ENCODE data around the gene MYH8. TPM values are rescaled to one million over a fixed set of nuclear protein-coding genes. Genes with fewer than 3 reads are reported as not detected.

MYH8 gene
- total RNA-seq, 1 donor from 2014 or later, result not detected

DNA sequence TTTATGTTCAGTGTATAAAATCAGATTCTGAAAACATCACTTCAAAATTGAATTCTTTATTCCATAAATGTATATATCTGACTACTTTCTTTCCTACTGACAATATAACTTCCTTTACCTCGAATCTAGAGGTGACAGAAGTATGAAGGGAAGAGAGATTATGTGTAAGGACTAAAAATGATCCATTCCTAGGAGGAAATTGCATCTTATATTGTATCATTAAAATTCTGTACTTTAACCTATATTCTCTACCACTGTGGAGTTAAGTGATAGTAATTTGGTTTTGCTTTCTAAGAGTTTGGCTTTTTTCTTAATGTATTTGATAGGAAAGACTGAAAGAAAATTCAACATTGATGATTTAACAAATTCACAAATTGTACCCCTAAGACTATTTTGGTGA, 36.2 kb upstream of the MYH8 start:
- Mint-ChIP-seq H3K27me3 (ENCODE audit: unreplicated experiment) (no peaks in the 10 kb centered on the region), H3K27ac (ENCODE audit: unreplicated experiment) (no peak overlapping the region), H3K4me1 (ENCODE audit: unreplicated experiment) (no peaks in the 10 kb centered on the region), H3K4me3 (ENCODE audit: unreplicated experiment) (no peak overlapping the region), H3K9me3 (ENCODE audit: unreplicated experiment) (no peaks in the 10 kb centered on the region), H3K36me3 (ENCODE audit: low read depth, unreplicated experiment) (no peaks in the 10 kb centered on the region)
- DNase-seq (ENCODE audit: low spot score), result no peak
- no peak for TF ChIP-seq CTCF (IDR thresholded peaks at IDR 0.05; ENCODE audit: unreplicated experiment)

DNA sequence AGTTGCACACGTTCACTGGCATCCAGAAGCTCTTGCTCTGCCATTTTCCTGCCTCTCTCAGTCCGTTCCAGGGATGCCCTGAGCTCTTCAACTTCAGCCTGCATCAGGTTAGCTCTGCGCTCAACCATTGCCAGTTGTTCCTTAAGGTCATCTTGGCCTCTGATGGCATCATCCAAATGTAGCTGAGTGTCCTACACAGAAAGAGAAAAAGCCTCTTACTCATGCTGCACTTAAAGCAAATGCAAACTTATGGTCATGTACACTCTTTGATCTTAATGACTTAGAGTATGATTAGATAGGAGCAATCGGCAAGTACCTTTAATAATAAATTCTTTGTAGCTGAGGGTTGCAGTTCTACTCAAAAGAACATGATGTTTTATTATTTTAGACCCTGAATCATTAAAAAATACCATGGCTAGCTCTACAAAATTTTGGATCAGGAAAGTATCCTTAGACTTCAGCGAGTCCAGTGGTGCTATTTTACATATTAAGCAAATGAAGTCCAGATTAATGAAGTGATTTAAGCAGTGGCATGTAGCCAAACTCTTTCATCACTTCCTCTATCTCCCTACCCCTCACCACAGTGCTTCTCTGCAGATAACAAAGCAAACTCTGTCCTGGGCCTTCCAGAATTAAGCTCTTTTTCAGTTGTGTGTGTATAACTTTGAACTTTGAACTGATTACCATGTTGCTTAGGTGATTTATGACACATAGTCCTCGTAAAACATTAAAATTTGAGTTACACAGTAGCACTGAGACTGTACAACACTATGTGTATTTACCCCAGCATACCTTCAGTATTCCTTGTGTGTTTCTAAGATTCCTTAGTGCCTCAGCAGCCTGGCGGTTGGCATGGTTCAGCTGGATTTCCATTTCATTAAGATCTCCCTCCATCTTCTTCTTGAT, 25.5 kb upstream of the MYH8 start:
- Mint-ChIP-seq H3K27me3 (ENCODE audit: unreplicated experiment) (no peaks in the 10 kb centered on the region), H3K4me3 (ENCODE audit: unreplicated experiment) (no peak overlapping the region), H3K36me3 (ENCODE audit: low read depth, unreplicated experiment) (no peaks in the 10 kb centered on the region), H3K27ac (ENCODE audit: unreplicated experiment) (no peak overlapping the region), H3K9me3 (ENCODE audit: unreplicated experiment) (no peaks in the 10 kb centered on the region), H3K4me1 (ENCODE audit: unreplicated experiment) (peaks cover 4% of the 10 kb centered on the region)
- no peak for TF ChIP-seq CTCF (IDR thresholded peaks at IDR 0.05; ENCODE audit: unreplicated experiment)
- no peak for DNase-seq (ENCODE audit: low spot score)

- no peak overlapping the region for H3K27ac Mint-ChIP-seq (ENCODE audit: unreplicated experiment)
- H3K9me3 Mint-ChIP-seq (ENCODE audit: unreplicated experiment), result no peaks in the 10 kb centered on the region
- DNase-seq (ENCODE audit: low spot score), result no peak
- H3K4me1 Mint-ChIP-seq (ENCODE audit: unreplicated experiment), result no peaks in the 10 kb centered on the region
- H3K4me3 Mint-ChIP-seq (ENCODE audit: unreplicated experiment), result no peak overlapping the region
- H3K36me3 Mint-ChIP-seq (ENCODE audit: low read depth, unreplicated experiment), result no peaks in the 10 kb centered on the region
- no peak for TF ChIP-seq CTCF (IDR thresholded peaks at IDR 0.05; ENCODE audit: unreplicated experiment)
- no peaks in the 10 kb centered on the region for H3K27me3 Mint-ChIP-seq (ENCODE audit: unreplicated experiment)
These were observed 18.1 kb upstream of the MYH8 start for GRCh38 chr17:10439816-10440215.

- no peak overlapping the region for H3K4me3 Mint-ChIP-seq (ENCODE audit: unreplicated experiment)
- TF ChIP-seq CTCF (IDR thresholded peaks at IDR 0.05; ENCODE audit: unreplicated experiment), result no peak
- H3K36me3 Mint-ChIP-seq (ENCODE audit: low read depth, unreplicated experiment), result no peaks in the 10 kb centered on the region
- H3K9me3 Mint-ChIP-seq (ENCODE audit: unreplicated experiment), result no peaks in the 10 kb centered on the region
- no peaks in the 10 kb centered on the region for H3K27me3 Mint-ChIP-seq (ENCODE audit: unreplicated experiment)
- no peak for DNase-seq (ENCODE audit: low spot score)
- no peak overlapping the region for H3K27ac Mint-ChIP-seq (ENCODE audit: unreplicated experiment)
- no peaks in the 10 kb centered on the region for H3K4me1 Mint-ChIP-seq (ENCODE audit: unreplicated experiment)
These were observed 13.3 kb upstream of the MYH8 start for GRCh38 chr17:10435096-10435495.

DNA sequence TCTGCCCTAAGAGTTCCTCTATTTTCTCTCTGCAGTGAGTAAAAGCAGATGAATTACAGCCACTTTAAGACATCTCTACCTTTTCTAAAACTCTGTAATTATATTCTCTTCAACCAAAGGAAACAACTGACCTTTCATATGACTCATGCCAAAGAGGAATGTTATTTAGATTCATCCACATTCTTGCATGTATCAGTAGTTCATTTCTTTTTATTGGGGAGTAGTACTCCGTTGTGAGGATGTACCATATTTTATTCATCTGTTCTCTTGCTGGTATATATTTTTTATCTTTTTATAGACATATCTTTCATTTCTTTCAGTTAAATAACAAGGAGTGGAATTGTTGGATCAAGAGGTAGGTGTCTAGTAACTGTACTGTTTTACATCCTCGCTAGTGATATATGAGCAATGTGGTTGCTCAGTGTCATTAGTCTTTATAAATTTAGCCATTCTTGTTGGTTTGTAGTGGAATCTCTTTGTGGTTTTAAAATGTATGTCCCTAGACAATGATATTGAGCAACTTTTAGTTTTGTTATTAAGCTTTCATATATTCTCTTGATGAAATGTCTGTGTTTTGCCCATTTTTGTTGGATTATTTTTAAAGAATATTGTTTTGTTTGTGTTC, 7.8 kb upstream of the MYH8 start:
- no peak for TF ChIP-seq CTCF (IDR thresholded peaks at IDR 0.05; ENCODE audit: unreplicated experiment)
- Mint-ChIP-seq H3K4me3 (ENCODE audit: unreplicated experiment) (no peak overlapping the region), H3K9me3 (ENCODE audit: unreplicated experiment) (no peaks in the 10 kb centered on the region), H3K27ac (ENCODE audit: unreplicated experiment) (no peak overlapping the region), H3K4me1 (ENCODE audit: unreplicated experiment) (no peaks in the 10 kb centered on the region), H3K27me3 (ENCODE audit: unreplicated experiment) (peaks cover 2% of the 10 kb centered on the region), H3K36me3 (ENCODE audit: low read depth, unreplicated experiment) (no peaks in the 10 kb centered on the region)
- DNase-seq (ENCODE audit: low spot score), result no peak
